HEK293 (cell line): ENCODE data around the gene HPCA.
"Not testable (repeated sequence)": the region's sequence is repeated elsewhere in the genome, so short reads cannot be mapped to it uniquely, and the experiment has no call there.

Experiments used
- CTCF ChIA-PET: fragments of 350-600 bp; formaldehyde crosslinking; extraction: SDS; loops from one replicate; lab custom pipeline; 2021; ENCODE audit warnings: antibody characterized with exemption; lab: Yijun Ruan, JAX
- POLR2A ChIA-PET: fragments of 300-600 bp; formaldehyde crosslinking; extraction: SDS; loops from one replicate; lab custom pipeline; 2020; ENCODE audit warnings: antibody characterized with exemption, inconsistent platforms; lab: Yijun Ruan, JAX
- H3K27ac ChIP-seq: fragments of 200-500 bp; sonication (Bioruptor generic); 2 replicates; pipeline ENCODE4 v1.5.1; 2014; ENCODE audit warnings: low read depth, low read length, control low read depth, inconsistent platforms; ENCODE audit errors: extremely low read depth
- H3K36me3 ChIP-seq, 2 experiments: fragments of 200-500 bp in 1 of 2; sonication (Bioruptor generic) in 1 of 2; 1 replicate in 1 of 2; 2 replicates in 1 of 2; pipeline ENCODE4 v1.5.1; 2014 to 2017; ENCODE audit warnings: inconsistent platforms in 2 of 2, low read length in 2 of 2; ENCODE audit not compliant: control insufficient read depth in 2 of 2, insufficient read depth in 1 of 2
- H3K4me1 ChIP-seq: fragments of 200-500 bp; sonication (Bioruptor generic); 2 replicates; pipeline ENCODE4 v1.5.1; 2014; ENCODE audit warnings: mild to moderate bottlenecking, low read length, inconsistent platforms; ENCODE audit not compliant: control insufficient read depth, insufficient read depth
- H3K4me3 ChIP-seq: 2 replicates; pipeline ENCODE4 v1.5.1; 2011; ENCODE audit warnings: low read depth, mild to moderate bottlenecking, control low read depth, low read length, moderate library complexity
- H3K9me3 ChIP-seq: fragments of 200-500 bp; sonication (Bioruptor generic); 2 replicates; pipeline ENCODE4 v1.5.1; 2014; ENCODE audit warnings: low read depth, low read length, inconsistent platforms; ENCODE audit not compliant: control insufficient read depth, insufficient read depth
- EGR2 ChIP-seq: fragments of 450-650 bp; formaldehyde crosslinking; IDR thresholded peaks from 2 replicates; pipeline ENCODE4 v1.5.1; 2016; ENCODE audit warnings: low read depth, missing biosample characterization, missing genetic modification characterization
- KLF17 ChIP-seq: fragments of 450-650 bp; formaldehyde crosslinking; IDR thresholded peaks from 2 replicates; pipeline ENCODE4 v1.5.1; 2016; ENCODE audit warnings: missing biosample characterization, missing genetic modification characterization
- KLF8 ChIP-seq: fragments of 450-650 bp; formaldehyde crosslinking; IDR thresholded peaks from 2 replicates; pipeline ENCODE4 v1.5.1; 2016; ENCODE audit warnings: missing biosample characterization, missing genetic modification characterization
- KLF9 ChIP-seq: fragments of 450-650 bp; formaldehyde crosslinking; IDR thresholded peaks from 2 replicates; pipeline ENCODE4 v1.5.1; 2016; ENCODE audit warnings: missing biosample characterization, missing genetic modification characterization, low read depth
- MEIS1 ChIP-seq: sonication (generic); formaldehyde crosslinking; IDR thresholded peaks from 2 replicates; pipeline ENCODE4 v1.8.1; 2022; ENCODE audit warnings: missing genetic modification reagents, mild to moderate bottlenecking, borderline replicate concordance
- MYNN ChIP-seq: fragments of 450-650 bp; formaldehyde crosslinking; IDR thresholded peaks from 2 replicates; pipeline ENCODE4 v1.5.1; 2016; ENCODE audit warnings: missing biosample characterization, missing genetic modification characterization, borderline replicate concordance
- SCRT1 ChIP-seq: fragments of 450-650 bp; formaldehyde crosslinking; IDR thresholded peaks from 2 replicates; pipeline ENCODE4 v1.5.1; 2016; ENCODE audit warnings: missing biosample characterization, missing genetic modification characterization, borderline replicate concordance
- ZFHX2 ChIP-seq: fragments of 450-650 bp; formaldehyde crosslinking; conservative IDR thresholded peaks from 2 replicates; pipeline ENCODE4 v1.5.1; 2016; ENCODE audit warnings: missing biosample characterization, missing genetic modification characterization
- ZNF146 ChIP-seq: fragments of 450-650 bp; formaldehyde crosslinking; IDR thresholded peaks from 2 replicates; pipeline ENCODE4 v1.5.1; 2016; ENCODE audit warnings: missing biosample characterization, missing genetic modification characterization
- ZNF157 ChIP-seq: fragments of 450-650 bp; formaldehyde crosslinking; IDR thresholded peaks from 2 replicates; pipeline ENCODE4 v1.5.1; 2016; ENCODE audit warnings: missing biosample characterization, missing genetic modification characterization
- ZNF184 ChIP-seq: fragments of 450-650 bp; IDR thresholded peaks from 2 replicates; pipeline ENCODE4 v1.5.1; 2018; ENCODE audit warnings: missing biosample characterization, mild to moderate bottlenecking, missing genetic modification characterization
- ZNF19 ChIP-seq: fragments of 450-650 bp; formaldehyde crosslinking; IDR thresholded peaks from 2 replicates; pipeline ENCODE4; 2016; ENCODE audit warnings: missing biosample characterization, missing genetic modification characterization, low read depth
- ZNF211 ChIP-seq: fragments of 450-650 bp; formaldehyde crosslinking; IDR thresholded peaks from 2 replicates; pipeline ENCODE4 v1.5.1; 2016; ENCODE audit warnings: low read depth, missing biosample characterization, missing genetic modification characterization
- ZNF223 ChIP-seq: fragments of 450-650 bp; formaldehyde crosslinking; IDR thresholded peaks from 2 replicates; pipeline ENCODE4 v1.5.1; 2016; ENCODE audit warnings: missing biosample characterization, missing genetic modification characterization
- ZNF354C ChIP-seq: fragments of 450-650 bp; formaldehyde crosslinking; IDR thresholded peaks from 2 replicates; pipeline ENCODE4 v1.5.1; 2016; ENCODE audit warnings: missing biosample characterization, missing genetic modification characterization, low read depth, borderline replicate concordance
- ZNF366 ChIP-seq: fragments of 450-650 bp; formaldehyde crosslinking; conservative IDR thresholded peaks from 2 replicates; pipeline ENCODE4 v1.5.1; 2016; ENCODE audit warnings: missing biosample characterization, missing genetic modification characterization
- ZNF521 ChIP-seq: fragments of 450-650 bp; formaldehyde crosslinking; IDR thresholded peaks from 2 replicates; pipeline ENCODE4 v1.5.1; 2017; ENCODE audit warnings: missing biosample characterization, mild to moderate bottlenecking, missing genetic modification characterization
- ZNF549 ChIP-seq: fragments of 450-650 bp; IDR thresholded peaks from 2 replicates; pipeline ENCODE4 v1.5.1; 2018; ENCODE audit warnings: missing biosample characterization, missing genetic modification characterization, mild to moderate bottlenecking, inconsistent platforms, moderate library complexity
- ZNF580 ChIP-seq: fragments of 450-650 bp; formaldehyde crosslinking; IDR thresholded peaks from 2 replicates; pipeline ENCODE4 v1.5.1; 2016; ENCODE audit warnings: missing biosample characterization, missing genetic modification characterization
- ZNF610 ChIP-seq: fragments of 450-650 bp; formaldehyde crosslinking; IDR thresholded peaks from 2 replicates; pipeline ENCODE4 v1.5.1; 2016; ENCODE audit warnings: missing biosample characterization, missing genetic modification characterization, borderline replicate concordance
- ZNF629 ChIP-seq: fragments of 450-650 bp; formaldehyde crosslinking; IDR thresholded peaks from 2 replicates; pipeline ENCODE4 v1.5.1; 2017; ENCODE audit warnings: missing biosample characterization, missing genetic modification characterization
- ZNF645 ChIP-seq: fragments of 450-650 bp; formaldehyde crosslinking; IDR thresholded peaks from 2 replicates; pipeline ENCODE4; 2016; ENCODE audit warnings: missing biosample characterization, missing genetic modification characterization
- ZNF664 ChIP-seq: fragments of 450-650 bp; formaldehyde crosslinking; IDR thresholded peaks from 2 replicates; pipeline ENCODE4 v1.5.1; 2016; ENCODE audit warnings: missing biosample characterization, missing genetic modification characterization
- ZNF704 ChIP-seq: fragments of 450-650 bp; formaldehyde crosslinking; IDR thresholded peaks from 2 replicates; pipeline ENCODE4 v1.5.1; 2016; ENCODE audit warnings: missing biosample characterization, missing genetic modification characterization
- ZNF768 ChIP-seq: fragments of 450-650 bp; formaldehyde crosslinking; IDR thresholded peaks from 2 replicates; pipeline ENCODE4 v1.5.1; 2018; ENCODE audit warnings: missing biosample characterization, mild to moderate bottlenecking, missing genetic modification characterization
- ZNF785 ChIP-seq: fragments of 450-650 bp; formaldehyde crosslinking; IDR thresholded peaks from 2 replicates; pipeline ENCODE4 v1.5.1; 2016; ENCODE audit warnings: missing biosample characterization, missing genetic modification characterization
- ZSCAN4 ChIP-seq: fragments of 450-650 bp; formaldehyde crosslinking; IDR thresholded peaks from 2 replicates; pipeline ENCODE4 v1.5.1; 2017; ENCODE audit warnings: missing biosample characterization, missing genetic modification characterization

HPCA gene

GRCh38 chr1:32904797-32905196 lies 18.5 kb downstream of the HPCA start (continued):
- TF ChIP-seq ZNF629 (tag by site-specific recombination) = no peak
- TF ChIP-seq ZNF549 (tag by site-specific recombination) = no peak

GRCh38 chr1:32905588-32905987 lies 19.3 kb downstream of the HPCA start:
- POLR2A ChIA-PET, H3K9me3 ChIP-seq, H3K36me3 ChIP-seq, H3K4me3 ChIP-seq, H3K4me1 ChIP-seq, H3K27ac ChIP-seq: not testable (repeated sequence)
- CTCF ChIA-PET = interaction anchor here (0.6 to 1.8 kb wide), 2 partner anchors 12 to 148 kb away, joined by 3 to 6 read pairs; no protein-coding TSS in a partner anchor
- peak; percentile 67 for TF ChIP-seq ZNF366 (tag by site-specific recombination)

- TF ChIP-seq ZNF610 (tag by site-specific recombination) (no peak), KLF17 (tag by site-specific recombination) (no peak), ZNF521 (tag by site-specific recombination) (no peak), ZNF211 (no peak)
- TF ChIP-seq, all 188 proteins: peak for 0
- ChIA-PET POLR2A (interaction anchor here (0.6 kb wide), 1 partner anchor 10 kb away, joined by 3 read pairs; no protein-coding TSS in a partner anchor), CTCF (interaction anchor here (1.1 to 1.5 kb wide), 3 partner anchors 27 to 31 kb away, joined by 3 to 5 read pairs (median 3); no protein-coding TSS in a partner anchor)
- Histone ChIP-seq H3K4me3 (no peak overlapping the region), H3K36me3 (no peaks in the 10 kb centered on the region), H3K9me3 (no peaks in the 10 kb centered on the region), H3K27ac (no peak overlapping the region), H3K4me1 (no peaks in the 10 kb centered on the region)
Observed at GRCh38 chr1:32906654-32907053, 20.4 kb downstream of the HPCA start.

GRCh38 chr1:32907435-32907834 lies 21.1 kb downstream of the HPCA start:
- POLR2A ChIA-PET = interaction anchor here (0.6 kb wide), 2 partner anchors 9 to 150 kb away, joined by 3 read pairs; no protein-coding TSS in a partner anchor
- no peaks in the 10 kb centered on the region for H3K9me3 ChIP-seq
- no peak overlapping the region for H3K27ac ChIP-seq
- CTCF ChIA-PET = interaction anchor here (1.1 to 1.5 kb wide), 3 partner anchors 27 to 32 kb away, joined by 3 to 5 read pairs (median 3); no protein-coding TSS in a partner anchor
- H3K36me3 ChIP-seq = no peaks in the 10 kb centered on the region
- no peak overlapping the region for H3K4me3 ChIP-seq
- no peaks in the 10 kb centered on the region for H3K4me1 ChIP-seq
- TF ChIP-seq ZNF645 (tag by site-specific recombination) (no peak), MEIS1 (CRISPR knock-in tag) (no peak), ZNF146 (tag by site-specific recombination) (no peak), ZSCAN4 (tag by site-specific recombination) (no peak), KLF9 (tag by site-specific recombination) (no peak), ZNF768 (tag by site-specific recombination) (no peak), ZNF184 (tag by site-specific recombination) (no peak), ZNF704 (tag by site-specific recombination) (no peak), ZNF785 (no peak), MYNN (tag by site-specific recombination) (peak; percentile 99), ZNF19 (tag by site-specific recombination) (no peak), SCRT1 (tag by site-specific recombination) (no peak), ZNF354C (tag by site-specific recombination) (no peak), ZNF157 (tag by site-specific recombination) (no peak), EGR2 (0 out of 2 replicates have a peak, but pooled peaks have one; percentile 45), ZFHX2 (tag by site-specific recombination) (peak; percentile 27), ZNF664 (tag by site-specific recombination) (no peak), ZNF580 (tag by site-specific recombination) (no peak), KLF8 (tag by site-specific recombination) (no peak), ZNF223 (no peak)
